Sigmoid colon (tissue), 3 donors: ENCODE results near the gene DDX23.

Source experiments
- CTCF ChIP-seq, 4 experiments: fragments of 450-650 bp in 3 of 4; fragments of 200-600 bp in 1 of 4; IDR thresholded peaks; one replicate each; pipeline ENCODE4 v1.5.1; 2016 to 2019; ENCODE audit warnings: antibody characterized with exemption in 4 of 4, mild to moderate bottlenecking in 3 of 4, moderate library complexity in 2 of 4
- POLR2A ChIP-seq, 2 donors: fragments of 450-650 bp; IDR thresholded peaks; one replicate each; pipeline ENCODE4 v1.6.1; 2016; ENCODE audit warnings: antibody characterized with exemption in 2 of 2, mild to moderate bottlenecking in 2 of 2, moderate library complexity in 2 of 2

- no peak for TF ChIP-seq CTCF (IDR thresholded peaks at IDR 0.05)
- TF ChIP-seq POLR2A (IDR thresholded peaks at IDR 0.05), result no peak
These were observed 31.0 kb upstream of the DDX23 start for GRCh38 chr12:48882972-48883304.
